Heart right ventricle (tissue), 16 donors: Measurements from ENCODE around the gene CCDC9. TPM values are rescaled to one million over a fixed set of nuclear protein-coding genes. Genes with fewer than 3 reads are reported as not detected.
A peak's percentile ranks its signal among the peaks of the same experiment; 100 is the strongest.

Source experiments
- ATAC-seq, 8 donors: fragments of 200-7000 bp; cut with Tn5 transposase; one replicate each; pipeline ENCODE4 v1.9.1; 2020; ENCODE audit warnings: mild to moderate bottlenecking in 8 of 8, moderate library complexity in 8 of 8, moderate number of reproducible peaks in 1 of 8
- DNase-seq, 2 donors: peaks; one replicate each; pipeline ENCODE4 v3.0.0-alpha.2; 2020
- H3K27ac ChIP-seq, 10 donors: fragments of 200-600 bp; sonication (generic) in 2 of 10; one replicate each; pipeline versions ENCODE4 v1.5.0 to v1.8.0; 2020 to 2022; ENCODE audit warnings: mild to moderate bottlenecking in 3 of 10
- H3K27me3 ChIP-seq, 7 donors: fragments of 200-600 bp; one replicate each; pipeline ENCODE4 v1.8.0; 2021 to 2022; ENCODE audit warnings: mild to moderate bottlenecking in 2 of 7
- H3K36me3 ChIP-seq, 9 donors: fragments of 200-600 bp; sonication (generic) in 1 of 9; one replicate each; pipeline versions ENCODE4 v1.5.0 to v1.8.0; 2020 to 2022; ENCODE audit warnings: mild to moderate bottlenecking in 2 of 9
- H3K4me1 ChIP-seq, 9 donors: fragments of 200-600 bp; sonication (generic) in 1 of 9; one replicate each; pipeline versions ENCODE4 v1.5.0 to v1.8.0; 2020 to 2022; ENCODE audit warnings: mild to moderate bottlenecking in 4 of 9
- H3K4me3 ChIP-seq, 10 donors: fragments of 200-600 bp; sonication (generic) in 2 of 10; one replicate each; pipeline versions ENCODE4 v1.5.0 to v1.8.0; 2020 to 2022; ENCODE audit warnings: mild to moderate bottlenecking in 7 of 10, moderate library complexity in 2 of 10
- H3K9me3 ChIP-seq, 11 donors: fragments of 200-600 bp in 10 of 11; sonication (generic) in 2 of 11; one replicate each; pipeline versions ENCODE4 v1.5.0 to v1.8.0; 2013 to 2022; ENCODE audit warnings: mild to moderate bottlenecking in 2 of 11, control low read depth in 1 of 11, moderate library complexity in 1 of 11
- WGBS, 2 donors: extraction: QIAGEN DNeasy Blood & Tissue Kit; methylation state at CpG; one replicate each; pipeline ENCODE4 v1.1.7; 2013; ENCODE audit warnings: inconsistent platforms in 1 of 2; 5-methylcytosine and 5-hydroxymethylcytosine counted together
- intact Hi-C, 10 donors: fragments of 100-400 bp; cut with DNase I; formaldehyde crosslinking; loops; one replicate each; pipeline versions ENCODE4 v1.11.1 to v1.14.2; 2022
- polyA plus RNA-seq, 2 donors: library from polyadenylated mRNA; stranded (reverse); fragments of 200-250 nt; gene quantifications; one replicate each; pipeline ENCODE4 v1.2.3, GENCODE V29; 2013
- total RNA-seq, 10 donors: library from RNA; stranded (reverse); fragmentation: NEBNext Ultra II Directional in 3 of 10; extraction: Animal tissue kit (Norgen Biotek cat#: 25700) in 3 of 10; gene quantifications; one replicate each; pipeline versions ENCODE4 v1.2.1 to v1.2.4, GENCODE V29; 2021 to 2023
- TF ChIP-seq, protein P1 (sequence below), 9 donors: fragments of 200-600 bp; sonication (generic) in 2 of 9; IDR thresholded peaks; one replicate each; pipeline versions ENCODE4 v1.5.0 to v1.8.0; 2021 to 2022; ENCODE audit warnings: antibody characterized with exemption in 9 of 9, mild to moderate bottlenecking in 5 of 9, moderate library complexity in 1 of 9
- donor health status: Arrhythmogenic right ventricular cardiomyopathy.
- donor health status: ischemic (EF 13 %, LVEDD 7.1; RV severe dilation, severe dysfunction).
- donor health status: healthy with polysubstance abuse.
- donor health status: DM: no; HTN: yes; CAD: no.
- donor health status: DM: no; HTN: no; CAD: no.
- donor health status: ischemic (EF 25% LVEDD 6.9; RV normal size, moderate dysfunction).
- donor health status: ischemic (EF 25% LVEDD 5.7; RV mildly dilated, moderate dysfunction).
- donor health status: healthy.
- donor health status: DM: yes; HTN: yes; CAD: no.
- donor health status: Ischemic cardiomyopathy.
- donor health status: ischemic (EF 35%, LVEDD 5.7; RV mildly dilated, moderate dysfunction).
- donor health status: nonischemic (EF 11% LVEDD 7.7; RV severe dilation, severe dysfunction).
- donor health status: DM: yes; HTN: yes; CAD: no.
- donor health status: PGD.
- donor health status: ischemic (EF 29% LVEDD 5.4; RV normal size, mild dysfunction).
- donor health status: nonischemic (EF 23%, LVEDD 6.1; RV moderate dilation, normal function).

The CCDC9 gene
- total and polyA plus RNA-seq, 12 donors, result 14.2 to 31.1 (median 17.4) TPM

DNA sequence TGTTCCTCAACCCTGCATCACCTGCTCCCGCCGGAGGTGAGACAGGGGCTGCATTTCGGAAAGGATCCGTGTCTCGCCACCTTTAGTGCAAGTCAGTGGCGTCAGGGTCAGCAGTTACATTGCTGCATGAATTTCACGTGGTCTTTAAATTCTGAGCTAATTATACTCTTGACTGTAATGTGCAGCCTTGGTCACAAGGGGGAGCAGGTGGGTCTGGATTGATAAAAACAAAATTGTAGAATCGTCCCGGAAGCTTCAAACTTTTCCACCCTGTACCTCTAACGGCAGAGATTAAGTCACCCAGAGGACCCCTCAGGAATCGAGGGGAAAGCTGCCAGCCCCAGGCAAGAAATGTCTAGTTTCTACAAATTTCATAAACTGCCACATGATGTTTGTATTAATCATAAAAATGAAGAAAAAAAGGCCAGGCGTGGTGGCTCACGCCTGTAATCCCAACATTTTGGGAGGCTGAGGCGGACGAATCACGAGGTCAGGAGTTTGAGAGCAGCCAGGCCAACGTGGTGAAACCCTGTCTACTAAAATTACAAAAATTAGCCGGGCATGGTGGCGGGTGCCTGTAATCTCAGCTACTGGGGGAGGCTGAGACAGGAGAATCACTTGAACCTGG lies 45.5 kb upstream of the CCDC9 start:
- WGBS, 2 donors, result 35 to 36% methylated on average over 19 of the region's 19 CpGs

GRCh38 chr19:47215581-47215980 lies 40.7 kb upstream of the CCDC9 start:
- TF ChIP-seq, protein P1, sequence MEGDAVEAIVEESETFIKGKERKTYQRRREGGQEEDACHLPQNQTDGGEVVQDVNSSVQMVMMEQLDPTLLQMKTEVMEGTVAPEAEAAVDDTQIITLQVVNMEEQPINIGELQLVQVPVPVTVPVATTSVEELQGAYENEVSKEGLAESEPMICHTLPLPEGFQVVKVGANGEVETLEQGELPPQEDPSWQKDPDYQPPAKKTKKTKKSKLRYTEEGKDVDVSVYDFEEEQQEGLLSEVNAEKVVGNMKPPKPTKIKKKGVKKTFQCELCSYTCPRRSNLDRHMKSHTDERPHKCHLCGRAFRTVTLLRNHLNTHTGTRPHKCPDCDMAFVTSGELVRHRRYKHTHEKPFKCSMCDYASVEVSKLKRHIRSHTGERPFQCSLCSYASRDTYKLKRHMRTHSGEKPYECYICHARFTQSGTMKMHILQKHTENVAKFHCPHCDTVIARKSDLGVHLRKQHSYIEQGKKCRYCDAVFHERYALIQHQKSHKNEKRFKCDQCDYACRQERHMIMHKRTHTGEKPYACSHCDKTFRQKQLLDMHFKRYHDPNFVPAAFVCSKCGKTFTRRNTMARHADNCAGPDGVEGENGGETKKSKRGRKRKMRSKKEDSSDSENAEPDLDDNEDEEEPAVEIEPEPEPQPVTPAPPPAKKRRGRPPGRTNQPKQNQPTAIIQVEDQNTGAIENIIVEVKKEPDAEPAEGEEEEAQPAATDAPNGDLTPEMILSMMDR (IDR thresholded peaks at IDR 0.05), result no peak
- H3K36me3 ChIP-seq, result peaks cover 0 to 8% (median 0%) of the 10 kb centered on the region in 9 donors
- H3K27me3 ChIP-seq, result no peaks in the 10 kb centered on the region
- no peaks in the 10 kb centered on the region for H3K9me3 ChIP-seq
- DNase-seq (no peak), ATAC-seq (no peak)
- no peak overlapping the region for H3K27ac ChIP-seq
- intact Hi-C loops, result no loop called here
- 89 to 98% methylated on average over 5 of the region's 5 CpGs for WGBS, 2 donors
- H3K4me3 ChIP-seq, result no peak overlapping the region
- peaks cover 0 to 8% (median 5%) of the 10 kb centered on the region in 9 donors for H3K4me1 ChIP-seq

More for the DNA sequence above, 45.5 kb upstream of the CCDC9 start:
- peak; percentile 35 to 88 for DNase-seq
- TF ChIP-seq, protein P1 (IDR thresholded peaks at IDR 0.05), result peak; percentile 71 to 91 (median 85)
- Histone ChIP-seq H3K27ac (peak overlapping the region in 6 of 10 donors; percentile 32 to 73 (median 56)), H3K36me3 (peaks cover 0 to 48% (median 12%) of the 10 kb centered on the region in 9 donors), H3K4me3 (no peak overlapping the region), H3K27me3 (no peaks in the 10 kb centered on the region), H3K4me1 (peaks cover 4 to 25% (median 13%) of the 10 kb centered on the region in 9 donors), H3K9me3 (no peaks in the 10 kb centered on the region)
- intact Hi-C loops, result loop anchor here in 8 of 10 donors (1.0 to 5.0 kb wide), 7 partner anchors 32 to 64 kb away; no protein-coding TSS in a partner anchor
- ATAC-seq, result peak; percentile 38 to 77 (median 74)

GRCh38 chr19:47221080-47221841 lies 35.1 kb upstream of the CCDC9 start:
- intact Hi-C loops, result no loop called here
- Histone ChIP-seq H3K4me1 (peaks cover 0 to 8% (median 6%) of the 10 kb centered on the region in 9 donors), H3K27ac (no peak overlapping the region), H3K4me3 (no peak overlapping the region), H3K27me3 (no peaks in the 10 kb centered on the region), H3K9me3 (no peaks in the 10 kb centered on the region), H3K36me3 (peaks cover 0 to 52% (median 12%) of the 10 kb centered on the region in 9 donors)
- TF ChIP-seq, protein P1 (IDR thresholded peaks at IDR 0.05), result no peak
- DNase-seq (no peak), ATAC-seq (no peak)
- 83 to 87% methylated on average over 33 of the region's 33 CpGs for WGBS, 2 donors

DNA sequence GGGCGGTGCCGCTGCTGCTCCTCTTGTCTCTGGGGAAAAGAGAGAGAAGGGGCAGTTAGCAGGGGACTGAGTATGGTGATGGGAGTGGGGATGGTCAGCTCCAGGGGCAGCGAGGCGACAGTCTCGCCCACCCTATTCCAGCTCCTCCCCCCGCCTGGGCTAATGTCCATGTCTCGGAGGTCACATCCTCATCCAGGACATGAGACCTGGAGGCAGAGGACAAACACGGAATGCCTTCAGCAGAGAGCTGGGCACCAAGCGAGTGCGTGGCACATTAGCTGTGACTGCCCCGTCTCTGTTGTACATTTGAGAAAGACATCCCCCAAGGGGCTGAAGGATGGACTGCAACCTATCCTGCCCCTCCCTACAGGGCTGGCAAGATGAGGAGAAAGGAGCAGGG lies 34.4 kb upstream of the CCDC9 start:
- DNase-seq, result no peak
- no peaks in the 10 kb centered on the region for H3K9me3 ChIP-seq
- TF ChIP-seq, protein P1 (IDR thresholded peaks at IDR 0.05), result no peak
- intact Hi-C loops, result no loop called here
- H3K36me3 ChIP-seq, result peaks cover 0 to 52% (median 12%) of the 10 kb centered on the region in 9 donors
- H3K4me1 ChIP-seq, result peaks cover 3 to 15% (median 12%) of the 10 kb centered on the region in 9 donors
- WGBS, 2 donors, result 91 to 94% methylated on average over 11 of the region's 11 CpGs
- ATAC-seq, result no peak
- no peak overlapping the region for H3K4me3 ChIP-seq
- H3K27ac ChIP-seq, result no peak overlapping the region
- no peaks in the 10 kb centered on the region for H3K27me3 ChIP-seq
